HepG2 (cell line): ENCODE data around the gene SERPINA6. TPM values are rescaled to one million over a fixed set of nuclear protein-coding genes. Genes with fewer than 3 reads are reported as not detected.

ENCODE experiments used
- BRD4 ChIP-seq: sonication (generic); formaldehyde crosslinking; IDR thresholded peaks from 2 replicates; pipeline ENCODE4 v1.4.0; 2020; ENCODE audit warnings: missing genetic modification reagents
- GATAD2A ChIP-seq: IDR thresholded peaks from 2 replicates; pipeline ENCODE4 v1.6.1; 2016
- HIVEP1 ChIP-seq: sonication (generic); formaldehyde crosslinking; IDR thresholded peaks from 2 replicates; pipeline ENCODE4 v1.4.0; 2020; ENCODE audit warnings: mild to moderate bottlenecking, missing genetic modification reagents
- HMG20B ChIP-seq: conservative IDR thresholded peaks from 2 replicates; pipeline ENCODE4 v1.6.1; 2016; ENCODE audit warnings: missing genetic modification reagents, missing compliant biosample characterization
- HOXA3 ChIP-seq: sonication (generic); formaldehyde crosslinking; IDR thresholded peaks from 2 replicates; pipeline ENCODE4 v1.5.0; 2020; ENCODE audit warnings: missing genetic modification reagents
- IKZF1 ChIP-seq: fragments of 450-650 bp; IDR thresholded peaks from 2 replicates; pipeline ENCODE4 v1.7.1; 2016
- MBNL3 ChIP-seq: fragments of 250-450 bp; sonication (Bioruptor Pico); conservative IDR thresholded peaks from 2 replicates; pipeline ENCODE4 v1.8.0; 2022; ENCODE audit warnings: mild to moderate bottlenecking, inconsistent platforms
- MED8 ChIP-seq: sonication (generic); formaldehyde crosslinking; IDR thresholded peaks from 2 replicates; pipeline ENCODE4 v1.8.1; 2023; ENCODE audit warnings: mild to moderate bottlenecking, missing genetic modification reagents; ENCODE audit not compliant: insufficient replicate concordance
- MIER2 ChIP-seq: IDR thresholded peaks from 2 replicates; pipeline ENCODE4 v1.6.1; 2016; ENCODE audit warnings: missing biosample characterization, missing genetic modification reagents
- MIXL1 ChIP-seq: IDR thresholded peaks from 2 replicates; pipeline ENCODE4 v1.6.1; 2016
- POLR2G ChIP-seq: fragments of 200-400 bp; formaldehyde crosslinking; IDR thresholded peaks from 2 replicates; pipeline ENCODE4 v1.6.1; 2018; ENCODE audit warnings: mild to moderate bottlenecking, low read depth, low read length, moderate library complexity
- SAP130 ChIP-seq: IDR thresholded peaks from 2 replicates; pipeline ENCODE4 v1.6.1; 2016; ENCODE audit warnings: low read depth
- STAT5B ChIP-seq: sonication (generic); formaldehyde crosslinking; IDR thresholded peaks from 2 replicates; pipeline ENCODE4 v1.4.0; 2020; ENCODE audit warnings: missing genetic modification reagents
- TEF ChIP-seq: sonication (generic); formaldehyde crosslinking; IDR thresholded peaks from 2 replicates; pipeline ENCODE4 v1.5.0; 2020; ENCODE audit warnings: missing genetic modification reagents
- TFE3 ChIP-seq: IDR thresholded peaks from 2 replicates; pipeline ENCODE4 v1.6.1; 2016
- TOPORS ChIP-seq: sonication (generic); formaldehyde crosslinking; IDR thresholded peaks from 2 replicates; pipeline ENCODE4 v1.8.0; 2023; ENCODE audit warnings: mild to moderate bottlenecking, missing genetic modification reagents
- ZNF121 ChIP-seq: sonication (generic); formaldehyde crosslinking; IDR thresholded peaks from 2 replicates; pipeline ENCODE4 v1.5.0; 2020; ENCODE audit warnings: mild to moderate bottlenecking, missing genetic modification reagents
- ZNF264 ChIP-seq: sonication (generic); formaldehyde crosslinking; IDR thresholded peaks from 2 replicates; pipeline ENCODE4 v1.4.0; 2020; ENCODE audit warnings: missing genetic modification reagents
- ZNF34 ChIP-seq: sonication (generic); formaldehyde crosslinking; IDR thresholded peaks from 2 replicates; pipeline ENCODE4 v1.4.0; 2020; ENCODE audit warnings: mild to moderate bottlenecking, missing genetic modification reagents, borderline replicate concordance
- ZNF383 ChIP-seq: sonication (generic); formaldehyde crosslinking; IDR thresholded peaks from 2 replicates; pipeline ENCODE4 v1.4.0; 2020; ENCODE audit warnings: missing genetic modification reagents, mild to moderate bottlenecking, borderline replicate concordance
- ZNF543 ChIP-seq: sonication (generic); formaldehyde crosslinking; IDR thresholded peaks from 2 replicates; pipeline ENCODE4 v1.4.0; 2020; ENCODE audit warnings: mild to moderate bottlenecking, missing genetic modification reagents
- ZNF670 ChIP-seq: sonication (generic); formaldehyde crosslinking; IDR thresholded peaks from 2 replicates; pipeline ENCODE4 v1.8.0; 2022; ENCODE audit warnings: mild to moderate bottlenecking, missing genetic modification reagents, borderline replicate concordance
- ZNF747 ChIP-seq: sonication (generic); formaldehyde crosslinking; IDR thresholded peaks from 2 replicates; pipeline ENCODE4 v1.8.1; 2023; ENCODE audit warnings: missing genetic modification reagents, mild to moderate bottlenecking, borderline replicate concordance
- polyA plus RNA-seq, 8 experiments: library from polyadenylated mRNA; depleted of rRNA in 3 of 8; stranded (reverse) in 7 of 8; unstranded in 1 of 8; fragments of >200 nt; fragmentation: Illumina TruSeq in 4 of 8; extraction: Trizol in 4 of 8; gene quantifications; 2 replicates each; pipeline versions ENCODE4 v1.2.1 to v1.2.3, GENCODE V29; 2011 to 2016; ENCODE audit warnings: low read depth in 4 of 8, missing spikeins in 1 of 8, mixed read lengths in 1 of 8; ENCODE audit not compliant: insufficient read depth in 1 of 8
- total RNA-seq, 5 experiments: library from RNA; depleted of rRNA; stranded (reverse); fragments of >200 nt; fragmentation: Illumina TruSeq; extraction: Trizol; gene quantifications; 2 replicates each; pipeline ENCODE4 v1.2.3, GENCODE V29; 2016; ENCODE audit warnings: low read depth in 1 of 5
- TF ChIP-seq, protein P1 (sequence below): sonication (generic); formaldehyde crosslinking; IDR thresholded peaks from 2 replicates; pipeline ENCODE4 v1.9.0; 2021; ENCODE audit warnings: missing genetic modification reagents, mild to moderate bottlenecking, borderline replicate concordance
- TF ChIP-seq, protein P2 (sequence below): sonication (generic); formaldehyde crosslinking; IDR thresholded peaks from 2 replicates; pipeline ENCODE4 v1.5.0; 2020; ENCODE audit warnings: mild to moderate bottlenecking, missing genetic modification reagents, borderline replicate concordance
- TF ChIP-seq, protein P3 (sequence below): sonication (generic); formaldehyde crosslinking; IDR thresholded peaks from 2 replicates; pipeline ENCODE4 v1.5.1; 2020; ENCODE audit warnings: missing genetic modification reagents, mild to moderate bottlenecking, borderline replicate concordance

The SERPINA6 gene
- total and polyA plus RNA-seq, 2 of the 13 experiments (the other 11 are each of a cell fraction or from before 2014, with no cell fraction given) = 260 to 333 TPM

- peak; percentile 56 for TF ChIP-seq HOXA3
- TF ChIP-seq MIER2 (CRISPR knock-in tag) = peak; percentile 57; the same call in 1 of the 2 replicates
- peak; percentile 78; the same call in 1 of the 2 replicates for TF ChIP-seq ZNF670 (CRISPR knock-in tag)
- TF ChIP-seq, protein P1, sequence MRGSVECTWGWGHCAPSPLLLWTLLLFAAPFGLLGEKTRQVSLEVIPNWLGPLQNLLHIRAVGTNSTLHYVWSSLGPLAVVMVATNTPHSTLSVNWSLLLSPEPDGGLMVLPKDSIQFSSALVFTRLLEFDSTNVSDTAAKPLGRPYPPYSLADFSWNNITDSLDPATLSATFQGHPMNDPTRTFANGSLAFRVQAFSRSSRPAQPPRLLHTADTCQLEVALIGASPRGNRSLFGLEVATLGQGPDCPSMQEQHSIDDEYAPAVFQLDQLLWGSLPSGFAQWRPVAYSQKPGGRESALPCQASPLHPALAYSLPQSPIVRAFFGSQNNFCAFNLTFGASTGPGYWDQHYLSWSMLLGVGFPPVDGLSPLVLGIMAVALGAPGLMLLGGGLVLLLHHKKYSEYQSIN (CRISPR knock-in tag) = no peak
- TF ChIP-seq IKZF1 = no peak
- TF ChIP-seq ZNF34 (CRISPR knock-in tag) = no peak
- TF ChIP-seq, protein P2, sequence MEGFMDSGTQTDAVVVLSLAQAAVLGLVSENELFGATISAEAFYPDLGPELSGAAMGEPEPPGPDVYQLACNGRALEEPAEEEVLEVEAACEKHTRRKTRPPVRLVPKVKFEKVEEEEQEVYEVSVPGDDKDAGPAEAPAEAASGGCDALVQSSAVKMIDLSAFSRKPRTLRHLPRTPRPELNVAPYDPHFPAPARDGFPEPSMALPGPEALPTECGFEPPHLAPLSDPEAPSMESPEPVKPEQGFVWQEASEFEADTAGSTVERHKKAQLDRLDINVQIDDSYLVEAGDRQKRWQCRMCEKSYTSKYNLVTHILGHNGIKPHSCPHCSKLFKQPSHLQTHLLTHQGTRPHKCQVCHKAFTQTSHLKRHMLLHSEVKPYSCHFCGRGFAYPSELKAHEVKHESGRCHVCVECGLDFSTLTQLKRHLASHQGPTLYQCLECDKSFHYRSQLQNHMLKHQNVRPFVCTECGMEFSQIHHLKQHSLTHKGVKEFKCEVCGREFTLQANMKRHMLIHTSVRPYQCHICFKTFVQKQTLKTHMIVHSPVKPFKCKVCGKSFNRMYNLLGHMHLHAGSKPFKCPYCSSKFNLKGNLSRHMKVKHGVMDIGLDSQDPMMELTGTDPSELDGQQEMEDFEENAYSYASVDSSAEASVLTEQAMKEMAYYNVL = 0 out of 2 replicates have a peak, but pooled peaks have one; percentile 32
- TF ChIP-seq TFE3 (CRISPR knock-in tag) = peak; percentile 75
- TF ChIP-seq, protein P3, sequence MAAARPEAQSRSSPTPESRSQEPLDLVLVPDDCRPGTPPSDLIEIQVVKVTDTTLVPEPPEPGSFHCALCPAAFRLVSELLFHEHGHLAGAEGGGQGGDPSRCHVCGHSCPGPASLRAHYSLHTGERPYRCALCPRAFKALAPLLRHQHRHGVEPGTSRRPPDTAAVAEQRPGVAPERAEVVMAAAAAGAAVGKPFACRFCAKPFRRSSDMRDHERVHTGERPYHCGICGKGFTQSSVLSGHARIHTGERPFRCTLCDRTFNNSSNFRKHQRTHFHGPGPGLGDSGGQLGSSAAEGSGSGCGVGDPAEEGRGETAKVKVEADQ (CRISPR knock-in tag) = no peak; the same call in 1 of the 2 replicates
- TF ChIP-seq SAP130 = peak; percentile 94
- TF ChIP-seq ZNF747 (CRISPR knock-in tag) = 0 out of 2 replicates have a peak, but pooled peaks have one; percentile 32
- no peak for TF ChIP-seq TEF (CRISPR knock-in tag)
- TF ChIP-seq MED8 (CRISPR knock-in tag) = peak; percentile 31
- TF ChIP-seq TOPORS (CRISPR knock-in tag) = no peak
- TF ChIP-seq HIVEP1 (CRISPR knock-in tag) = no peak
- 0 out of 2 replicates have a peak, but pooled peaks have one; percentile 48 for TF ChIP-seq HMG20B (CRISPR knock-in tag)
- no peak for TF ChIP-seq MBNL3
- TF ChIP-seq MIXL1 (CRISPR knock-in tag) = peak; percentile 96
- 0 out of 2 replicates have a peak, but pooled peaks have one; percentile 20 for TF ChIP-seq ZNF264 (CRISPR knock-in tag)
- no peak for TF ChIP-seq ZNF121
- no peak for TF ChIP-seq POLR2G
- no peak for TF ChIP-seq ZNF543 (CRISPR knock-in tag)
- no peak for TF ChIP-seq BRD4
- peak; percentile 94 for TF ChIP-seq GATAD2A (CRISPR knock-in tag)
- no peak for TF ChIP-seq ZNF383 (CRISPR knock-in tag)
- peak; percentile 78; the same call in 1 of the 2 replicates for TF ChIP-seq STAT5B (CRISPR knock-in tag)
Observed at GRCh38 chr14:94340533-94340932, 17.4 kb upstream of the SERPINA6 start (continued).
